ENCODE results near the gene TARS3. TPM values are rescaled to one million over a fixed set of nuclear protein-coding genes. Genes with fewer than 3 reads are reported as not detected.

The TARS3 gene
- total RNA-seq, 1 donor from 2014 or later: 21.5 TPM

DNA sequence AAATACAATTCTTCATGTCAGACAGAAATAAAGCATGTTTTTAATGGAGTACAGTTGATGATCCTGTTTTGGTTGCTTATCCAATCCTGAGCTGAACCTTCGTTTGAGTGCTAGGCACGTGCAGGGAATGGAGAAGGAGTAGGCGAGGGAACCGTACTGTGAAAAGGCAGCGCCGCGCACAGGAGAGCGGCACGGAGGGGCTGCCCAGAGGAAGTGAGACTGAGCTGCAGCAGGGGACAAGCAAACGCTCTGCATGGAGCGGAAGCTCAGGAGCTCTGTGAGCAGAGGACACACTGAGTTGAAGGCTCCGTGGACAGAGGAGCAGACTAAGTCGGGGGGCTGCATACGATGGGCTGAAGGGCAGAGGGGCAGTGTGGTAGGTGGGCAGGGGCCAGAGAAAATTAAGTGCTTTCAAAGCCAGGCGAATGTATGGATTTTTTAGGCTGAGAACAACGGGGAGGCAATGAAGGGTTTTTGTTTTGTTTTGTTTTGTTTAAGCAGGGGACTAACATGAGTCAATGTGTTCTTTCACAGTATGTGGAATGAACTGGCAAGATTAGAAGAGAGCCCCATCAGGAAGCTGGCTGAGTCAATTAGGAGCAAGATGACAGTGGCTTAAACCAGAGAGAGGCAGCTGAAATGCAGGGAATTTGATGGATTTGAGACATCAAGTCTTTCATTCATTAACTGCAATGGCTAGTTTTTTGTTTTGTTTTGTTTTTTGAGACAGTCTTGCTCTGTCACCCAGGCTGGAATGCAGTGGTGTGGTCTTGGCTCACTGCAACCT is 48.3 kb downstream of the TARS3 start:
- peaks cover 24% of the 10 kb centered on the region for H3K36me3 Mint-ChIP-seq (ENCODE audit: insufficient read depth)
- TF ChIP-seq, protein P1, sequence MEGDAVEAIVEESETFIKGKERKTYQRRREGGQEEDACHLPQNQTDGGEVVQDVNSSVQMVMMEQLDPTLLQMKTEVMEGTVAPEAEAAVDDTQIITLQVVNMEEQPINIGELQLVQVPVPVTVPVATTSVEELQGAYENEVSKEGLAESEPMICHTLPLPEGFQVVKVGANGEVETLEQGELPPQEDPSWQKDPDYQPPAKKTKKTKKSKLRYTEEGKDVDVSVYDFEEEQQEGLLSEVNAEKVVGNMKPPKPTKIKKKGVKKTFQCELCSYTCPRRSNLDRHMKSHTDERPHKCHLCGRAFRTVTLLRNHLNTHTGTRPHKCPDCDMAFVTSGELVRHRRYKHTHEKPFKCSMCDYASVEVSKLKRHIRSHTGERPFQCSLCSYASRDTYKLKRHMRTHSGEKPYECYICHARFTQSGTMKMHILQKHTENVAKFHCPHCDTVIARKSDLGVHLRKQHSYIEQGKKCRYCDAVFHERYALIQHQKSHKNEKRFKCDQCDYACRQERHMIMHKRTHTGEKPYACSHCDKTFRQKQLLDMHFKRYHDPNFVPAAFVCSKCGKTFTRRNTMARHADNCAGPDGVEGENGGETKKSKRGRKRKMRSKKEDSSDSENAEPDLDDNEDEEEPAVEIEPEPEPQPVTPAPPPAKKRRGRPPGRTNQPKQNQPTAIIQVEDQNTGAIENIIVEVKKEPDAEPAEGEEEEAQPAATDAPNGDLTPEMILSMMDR (IDR thresholded peaks at IDR 0.05; ENCODE audit: unreplicated experiment): no peak
- no peaks in the 10 kb centered on the region for H3K9me3 Mint-ChIP-seq (ENCODE audit: low read depth)
- H3K27me3 Mint-ChIP-seq: no peaks in the 10 kb centered on the region
- H3K4me3 Mint-ChIP-seq (ENCODE audit: low read depth): no peak overlapping the region
- peaks cover 1% of the 10 kb centered on the region for H3K4me1 Mint-ChIP-seq (ENCODE audit: low read depth)
- DNase-seq (ENCODE audit: low spot score, unreplicated experiment): no peak
- no peak overlapping the region for H3K27ac Mint-ChIP-seq

- TF ChIP-seq, protein P1 (IDR thresholded peaks at IDR 0.05; ENCODE audit: unreplicated experiment): no peak
- H3K27me3 Mint-ChIP-seq: no peaks in the 10 kb centered on the region
- H3K9me3 Mint-ChIP-seq (ENCODE audit: low read depth): no peaks in the 10 kb centered on the region
- peaks cover 1% of the 10 kb centered on the region for H3K4me1 Mint-ChIP-seq (ENCODE audit: low read depth)
- H3K4me3 Mint-ChIP-seq (ENCODE audit: low read depth): no peak overlapping the region
- H3K27ac Mint-ChIP-seq: no peak overlapping the region
- peaks cover 25% of the 10 kb centered on the region for H3K36me3 Mint-ChIP-seq (ENCODE audit: insufficient read depth)
- DNase-seq (ENCODE audit: low spot score, unreplicated experiment): no peak
Measured at GRCh38 chr15:101675015-101675414, 49.3 kb downstream of the TARS3 start.

GRCh38 chr15:101672298-101672697 is 52.0 kb downstream of the TARS3 start:
- H3K9me3 Mint-ChIP-seq (ENCODE audit: low read depth): peaks cover 4% of the 10 kb centered on the region

DNA sequence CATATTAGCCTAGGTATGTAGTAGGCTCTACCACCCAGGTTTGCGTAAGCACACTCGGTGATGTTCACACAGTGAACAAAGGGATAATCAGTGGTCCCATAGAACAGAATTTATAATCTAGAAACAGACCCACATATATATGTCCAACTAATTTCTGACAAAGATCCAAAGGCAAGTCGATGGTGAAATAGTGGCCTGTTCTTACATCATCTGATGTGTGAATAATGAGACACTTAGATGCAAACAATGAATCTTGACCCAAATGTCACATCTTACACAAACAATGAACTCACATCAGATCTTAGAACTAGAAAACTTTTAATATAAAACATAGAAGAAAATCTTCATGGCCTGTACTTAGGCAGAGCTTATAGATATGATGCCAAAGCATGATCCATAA is 54.5 kb downstream of the TARS3 start:
- H3K9me3 Mint-ChIP-seq (ENCODE audit: low read depth): peaks cover 7% of the 10 kb centered on the region
- TF ChIP-seq, protein P1 (IDR thresholded peaks at IDR 0.05; ENCODE audit: unreplicated experiment): no peak
- H3K36me3 Mint-ChIP-seq (ENCODE audit: insufficient read depth): peaks cover 25% of the 10 kb centered on the region
- no peak for DNase-seq (ENCODE audit: low spot score, unreplicated experiment)
- no peaks in the 10 kb centered on the region for H3K4me1 Mint-ChIP-seq (ENCODE audit: low read depth)
- H3K4me3 Mint-ChIP-seq (ENCODE audit: low read depth): no peak overlapping the region
- no peak overlapping the region for H3K27ac Mint-ChIP-seq
- H3K27me3 Mint-ChIP-seq: no peaks in the 10 kb centered on the region

More at GRCh38 chr15:101672298-101672697, 52.0 kb downstream of the TARS3 start:
- Mint-ChIP-seq H3K4me1 (ENCODE audit: low read depth) (peaks cover 1% of the 10 kb centered on the region), H3K36me3 (ENCODE audit: insufficient read depth) (peaks cover 28% of the 10 kb centered on the region), H3K27me3 (no peaks in the 10 kb centered on the region), H3K27ac (no peak overlapping the region), H3K4me3 (ENCODE audit: low read depth) (no peak overlapping the region)
- DNase-seq (ENCODE audit: low spot score, unreplicated experiment): no peak
- TF ChIP-seq, protein P1 (IDR thresholded peaks at IDR 0.05; ENCODE audit: unreplicated experiment): no peak

DNA sequence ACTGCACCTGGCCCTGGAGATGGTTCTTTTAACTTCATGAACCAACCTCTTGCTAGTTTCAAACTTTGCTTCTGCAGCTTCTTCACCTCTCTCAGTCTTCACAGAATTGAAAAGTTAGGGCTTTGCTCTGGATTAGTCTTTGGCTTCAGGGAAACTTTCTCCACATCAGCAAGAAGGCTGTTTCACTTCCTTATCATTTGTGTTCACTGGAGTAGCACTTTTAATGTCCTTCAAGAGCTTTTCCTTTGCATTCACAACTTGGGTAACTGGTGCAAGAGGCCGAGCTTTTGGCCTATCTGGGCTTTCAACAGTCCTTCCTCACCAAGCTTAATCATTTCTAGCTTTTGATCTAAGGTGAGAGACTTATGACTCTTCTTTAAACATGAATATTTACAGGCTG is 56.4 kb downstream of the TARS3 start:
- Mint-ChIP-seq H3K4me1 (ENCODE audit: low read depth) (no peaks in the 10 kb centered on the region), H3K27ac (no peak overlapping the region), H3K4me3 (ENCODE audit: low read depth) (no peak overlapping the region), H3K9me3 (ENCODE audit: low read depth) (peaks cover 7% of the 10 kb centered on the region), H3K27me3 (no peaks in the 10 kb centered on the region), H3K36me3 (ENCODE audit: insufficient read depth) (peaks cover 21% of the 10 kb centered on the region)
- DNase-seq (ENCODE audit: low spot score, unreplicated experiment): no peak
- TF ChIP-seq, protein P1 (IDR thresholded peaks at IDR 0.05; ENCODE audit: unreplicated experiment): no peak
